Epithelial cell of proximal tubule (primary cell): Measurements from ENCODE around the gene IL19. TPM values are rescaled to one million over a fixed set of nuclear protein-coding genes. Genes with fewer than 3 reads are reported as not detected.

Experiments
- DNase-seq: peaks from one replicate; pipeline ENCODE4 v3.0.0-alpha.2; 2011; ENCODE audit warnings: low read depth
- H3K4me3 ChIP-seq: 2 replicates; pipeline ENCODE4 v1.5.1; 2011; ENCODE audit warnings: low read depth, mild to moderate bottlenecking, low read length
- CTCF ChIP-seq: conservative IDR thresholded peaks from 2 replicates; pipeline ENCODE4 v1.5.1; 2012; ENCODE audit warnings: low read depth, mild to moderate bottlenecking, low read length
- total RNA-seq: library from RNA; depleted of rRNA; stranded (reverse); fragments of >200 nt; gene quantifications from 2 replicates; pipeline ENCODE4 v1.2.3, GENCODE V29; 2015

The IL19 gene
- total RNA-seq, 1 donor from 2014 or later = not detected

GRCh38 chr1:206823727-206824126 lies 53.2 kb downstream of the IL19 start:
- no peak for TF ChIP-seq CTCF
- DNase-seq = no peak
- H3K4me3 ChIP-seq = no peak overlapping the region

GRCh38 chr1:206824331-206824730 lies 53.8 kb downstream of the IL19 start:
- no peak overlapping the region for H3K4me3 ChIP-seq
- no peak for TF ChIP-seq CTCF
- DNase-seq = no peak

GRCh38 chr1:206826394-206826793 lies 55.8 kb downstream of the IL19 start:
- no peak for TF ChIP-seq CTCF
- no peak for DNase-seq
- H3K4me3 ChIP-seq = no peak overlapping the region

- TF ChIP-seq CTCF = no peak
- no peak overlapping the region for H3K4me3 ChIP-seq
- DNase-seq = no peak
These were observed 57.5 kb downstream of the IL19 start for GRCh38 chr1:206828061-206828460.

- peak; percentile 5 for TF ChIP-seq CTCF
- H3K4me3 ChIP-seq = no peak overlapping the region
- no peak for DNase-seq
These were observed 58.2 kb downstream of the IL19 start for GRCh38 chr1:206828765-206829164.

GRCh38 chr1:206829282-206829681 lies 58.7 kb downstream of the IL19 start:
- DNase-seq = no peak
- H3K4me3 ChIP-seq = no peak overlapping the region
- TF ChIP-seq CTCF = no peak

GRCh38 chr1:206829875-206830274 lies 59.3 kb downstream of the IL19 start:
- DNase-seq = no peak
- H3K4me3 ChIP-seq = no peak overlapping the region
- TF ChIP-seq CTCF = no peak
